SH-SY5Y (cell line): Measurements from ENCODE around the gene RGS10.

Experiments
- GATA2 ChIP-seq: IDR thresholded peaks from 2 replicates; pipeline ENCODE4 v1.6.1; 2011; ENCODE audit warnings: mild to moderate bottlenecking, low read depth, low read length
- GATA3 ChIP-seq: IDR thresholded peaks from 2 replicates; pipeline ENCODE4 v1.6.1; 2011; ENCODE audit warnings: low read depth, mild to moderate bottlenecking, low read length, moderate library complexity

DNA sequence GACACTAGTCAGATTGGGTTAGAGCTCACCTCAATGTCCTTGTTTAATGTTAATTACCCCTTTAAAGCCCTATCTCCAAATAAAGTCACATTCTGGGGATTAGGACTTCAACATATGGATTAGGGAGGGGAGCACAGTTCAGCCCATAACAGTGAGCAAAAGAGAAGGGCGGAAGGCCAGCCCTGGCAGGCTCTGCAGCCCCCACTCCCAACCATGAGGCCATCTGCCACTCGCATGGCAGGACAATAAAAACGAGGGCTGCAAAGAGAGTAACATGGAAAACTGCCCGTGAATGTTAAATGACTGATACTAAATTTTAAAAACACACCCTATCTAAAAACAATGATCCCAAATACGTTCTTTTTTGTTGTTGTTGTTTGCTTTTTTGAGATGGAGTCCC is 38.7 kb downstream of the RGS10 start:
- TF ChIP-seq GATA3 (no peak), GATA2 (no peak)
